Measurements from ENCODE around the gene TMEM219. TPM values are rescaled to one million over a fixed set of nuclear protein-coding genes. Genes with fewer than 3 reads are reported as not detected.
"Not testable (repeated sequence)": the region's sequence is repeated elsewhere in the genome, so short reads cannot be mapped to it uniquely, and the experiment has no call there.

The TMEM219 gene
- total RNA-seq, 1 donor from 2014 or later: 88.0 TPM

DNA sequence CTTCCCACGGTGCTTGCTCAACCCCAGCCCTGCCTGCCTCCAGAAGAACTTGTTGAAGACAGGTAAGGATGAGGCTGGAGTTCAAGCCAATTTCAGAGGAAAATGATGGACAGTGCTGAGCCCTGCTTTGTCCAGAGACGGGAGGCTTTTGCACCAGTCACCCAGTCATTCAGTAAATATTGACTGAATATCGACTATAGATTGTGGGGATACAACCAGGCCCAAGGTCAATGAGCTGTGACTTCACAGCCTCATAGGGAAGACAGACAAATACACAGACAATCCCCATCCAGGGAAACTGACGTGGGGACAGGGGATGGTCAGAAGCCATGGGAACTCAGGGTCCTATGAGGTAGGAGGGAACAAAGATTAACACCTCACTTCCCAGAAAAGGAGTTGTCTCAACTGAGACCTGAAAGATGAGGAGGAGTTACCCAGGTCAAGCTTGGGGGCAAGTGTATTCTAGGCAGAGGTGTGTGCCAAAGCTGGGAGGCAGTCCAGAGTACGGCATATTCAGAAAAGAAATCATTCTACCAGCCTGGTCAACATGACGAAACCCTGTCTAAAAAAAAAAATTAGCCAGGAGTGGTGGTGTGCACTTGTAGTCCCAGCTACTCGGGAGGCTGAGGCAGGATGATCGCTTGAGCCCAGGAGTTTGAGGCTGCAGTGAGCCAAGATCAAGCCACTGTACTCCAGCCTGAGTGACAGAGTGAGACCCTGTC, 54.8 kb downstream of the TMEM219 start:
- H3K4me1 Mint-ChIP-seq (ENCODE audit: low read depth, unreplicated experiment): peaks cover 5% of the 10 kb centered on the region
- H3K27me3 Mint-ChIP-seq (ENCODE audit: unreplicated experiment): peaks cover 6% of the 10 kb centered on the region
- H3K4me3 Mint-ChIP-seq (ENCODE audit: unreplicated experiment): no peak overlapping the region
- H3K27ac Mint-ChIP-seq (ENCODE audit: unreplicated experiment): no peak overlapping the region
- no peaks in the 10 kb centered on the region for H3K36me3 Mint-ChIP-seq (ENCODE audit: unreplicated experiment)
- H3K9me3 Mint-ChIP-seq (ENCODE audit: unreplicated experiment): no peaks in the 10 kb centered on the region
- TF ChIP-seq, protein P1, sequence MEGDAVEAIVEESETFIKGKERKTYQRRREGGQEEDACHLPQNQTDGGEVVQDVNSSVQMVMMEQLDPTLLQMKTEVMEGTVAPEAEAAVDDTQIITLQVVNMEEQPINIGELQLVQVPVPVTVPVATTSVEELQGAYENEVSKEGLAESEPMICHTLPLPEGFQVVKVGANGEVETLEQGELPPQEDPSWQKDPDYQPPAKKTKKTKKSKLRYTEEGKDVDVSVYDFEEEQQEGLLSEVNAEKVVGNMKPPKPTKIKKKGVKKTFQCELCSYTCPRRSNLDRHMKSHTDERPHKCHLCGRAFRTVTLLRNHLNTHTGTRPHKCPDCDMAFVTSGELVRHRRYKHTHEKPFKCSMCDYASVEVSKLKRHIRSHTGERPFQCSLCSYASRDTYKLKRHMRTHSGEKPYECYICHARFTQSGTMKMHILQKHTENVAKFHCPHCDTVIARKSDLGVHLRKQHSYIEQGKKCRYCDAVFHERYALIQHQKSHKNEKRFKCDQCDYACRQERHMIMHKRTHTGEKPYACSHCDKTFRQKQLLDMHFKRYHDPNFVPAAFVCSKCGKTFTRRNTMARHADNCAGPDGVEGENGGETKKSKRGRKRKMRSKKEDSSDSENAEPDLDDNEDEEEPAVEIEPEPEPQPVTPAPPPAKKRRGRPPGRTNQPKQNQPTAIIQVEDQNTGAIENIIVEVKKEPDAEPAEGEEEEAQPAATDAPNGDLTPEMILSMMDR (IDR thresholded peaks at IDR 0.05; ENCODE audit: partially characterized antibody, unreplicated experiment): no peak
- no peak for DNase-seq

DNA sequence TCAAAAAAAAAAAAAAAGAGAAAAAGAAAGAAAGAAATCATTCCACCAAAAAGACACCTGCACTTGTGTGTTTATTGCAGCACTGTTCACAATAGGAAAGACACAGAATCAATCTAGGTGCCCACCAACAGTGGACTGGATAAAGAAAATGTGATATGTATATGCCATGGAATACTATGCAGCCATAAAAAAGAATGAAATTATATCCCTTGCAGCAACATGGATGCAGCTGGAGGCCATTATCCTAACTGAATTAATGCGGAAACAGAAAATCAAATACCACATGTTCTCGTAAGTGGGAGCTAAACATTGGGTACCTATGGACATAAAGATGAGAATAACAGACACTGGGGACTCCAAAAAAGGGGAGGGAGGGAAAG, 55.4 kb downstream of the TMEM219 start:
- Mint-ChIP-seq H3K27me3 (ENCODE audit: unreplicated experiment) (peaks cover 3% of the 10 kb centered on the region), H3K9me3 (ENCODE audit: unreplicated experiment) (no peaks in the 10 kb centered on the region), H3K36me3 (ENCODE audit: unreplicated experiment) (no peaks in the 10 kb centered on the region), H3K27ac (ENCODE audit: unreplicated experiment) (no peak overlapping the region), H3K4me1 (ENCODE audit: low read depth, unreplicated experiment) (peaks cover 2% of the 10 kb centered on the region), H3K4me3 (ENCODE audit: unreplicated experiment) (no peak overlapping the region)
- DNase-seq: no peak
- TF ChIP-seq, protein P1 (IDR thresholded peaks at IDR 0.05; ENCODE audit: partially characterized antibody, unreplicated experiment): no peak

DNA sequence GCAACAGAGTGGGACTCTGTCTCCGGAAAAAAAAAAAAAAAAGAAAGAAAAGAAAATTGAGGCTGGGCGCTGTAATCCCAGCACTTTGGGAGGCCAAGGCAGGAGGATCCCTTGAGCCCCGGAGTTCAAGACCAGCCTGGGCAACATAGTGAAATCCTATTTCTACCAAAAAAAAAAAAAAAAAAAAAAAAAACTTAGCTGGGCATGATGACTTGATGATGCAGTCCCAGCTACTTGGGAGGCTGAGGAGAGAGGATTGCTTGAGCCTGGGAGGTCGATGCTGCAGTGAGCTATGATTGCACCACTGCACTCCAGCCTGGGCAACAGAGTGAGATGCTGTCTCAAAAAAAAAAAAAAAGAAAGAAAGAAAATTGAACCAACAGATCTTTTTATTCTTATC, 56.1 kb downstream of the TMEM219 start:
- not testable (repeated sequence) for H3K27ac Mint-ChIP-seq (ENCODE audit: unreplicated experiment); H3K4me1 Mint-ChIP-seq (ENCODE audit: low read depth, unreplicated experiment); H3K36me3 Mint-ChIP-seq (ENCODE audit: unreplicated experiment); H3K9me3 Mint-ChIP-seq (ENCODE audit: unreplicated experiment); H3K27me3 Mint-ChIP-seq (ENCODE audit: unreplicated experiment); DNase-seq; H3K4me3 Mint-ChIP-seq (ENCODE audit: unreplicated experiment)

DNA sequence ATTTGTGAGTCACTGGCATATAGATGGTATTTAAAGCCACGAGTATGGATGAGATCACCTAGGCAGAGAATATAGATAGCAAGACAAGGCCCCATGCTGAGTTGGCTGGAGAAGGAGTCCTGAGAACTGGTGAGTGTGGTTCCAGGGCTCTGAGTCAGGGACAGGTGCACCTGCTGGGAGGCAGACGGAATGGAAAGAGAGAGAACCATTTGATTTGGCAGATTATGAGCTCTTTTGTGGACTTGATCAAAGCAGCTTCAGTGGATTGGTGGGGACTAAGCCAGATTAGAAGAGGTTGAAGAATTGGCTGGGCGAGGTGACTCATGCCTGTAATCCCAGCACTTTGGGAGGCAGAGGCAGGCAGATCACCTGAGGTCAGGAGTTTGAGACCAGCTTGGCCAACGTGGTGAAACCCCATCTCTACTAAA, 56.9 kb downstream of the TMEM219 start:
- TF ChIP-seq, protein P1 (IDR thresholded peaks at IDR 0.05; ENCODE audit: partially characterized antibody, unreplicated experiment): no peak
- Mint-ChIP-seq H3K4me3 (ENCODE audit: unreplicated experiment) (no peak overlapping the region), H3K36me3 (ENCODE audit: unreplicated experiment) (no peaks in the 10 kb centered on the region), H3K27me3 (ENCODE audit: unreplicated experiment) (peaks cover 3% of the 10 kb centered on the region), H3K27ac (ENCODE audit: unreplicated experiment) (no peak overlapping the region), H3K9me3 (ENCODE audit: unreplicated experiment) (no peaks in the 10 kb centered on the region), H3K4me1 (ENCODE audit: low read depth, unreplicated experiment) (peaks cover 2% of the 10 kb centered on the region)
- DNase-seq: no peak

Other genes starting within 250 kb of the TMEM219 start
- not detected for gene C16orf54, start 216.1 kb upstream of the TMEM219 start, total RNA-seq (ENCODE audit: unreplicated experiment)
- gene ZG16, start 183.8 kb upstream of the TMEM219 start, total RNA-seq (ENCODE audit: unreplicated experiment): not detected
- 31.9 TPM for gene KIF22, start 171.3 kb upstream of the TMEM219 start, total RNA-seq (ENCODE audit: unreplicated experiment)
- gene MAZ, start 155.6 kb upstream of the TMEM219 start, total RNA-seq (ENCODE audit: unreplicated experiment): 369 TPM
- gene PRRT2, start 149.9 kb upstream of the TMEM219 start, total RNA-seq (ENCODE audit: unreplicated experiment): 91.0 TPM
- gene PAGR1, start 145.9 kb upstream of the TMEM219 start, total RNA-seq (ENCODE audit: unreplicated experiment): 110 TPM
- gene MVP, start 141.6 kb upstream of the TMEM219 start, total RNA-seq (ENCODE audit: unreplicated experiment): 82.7 TPM
- gene CDIPT, start 98.9 kb upstream of the TMEM219 start, total RNA-seq (ENCODE audit: unreplicated experiment): 71.0 TPM
- gene SEZ6L2, start 62.5 kb upstream of the TMEM219 start, total RNA-seq (ENCODE audit: unreplicated experiment): 176 TPM
- 56.4 TPM for gene ASPHD1, start 61.6 kb upstream of the TMEM219 start, total RNA-seq (ENCODE audit: unreplicated experiment)
- 18.4 TPM for gene KCTD13, start 35.9 kb upstream of the TMEM219 start, total RNA-seq (ENCODE audit: unreplicated experiment)
- gene TAOK2, start 11.8 kb downstream of the TMEM219 start, total RNA-seq (ENCODE audit: unreplicated experiment): 58.5 TPM
- 12.2 TPM for gene HIRIP3, start 33.5 kb downstream of the TMEM219 start, total RNA-seq (ENCODE audit: unreplicated experiment)
- gene INO80E, start 34.2 kb downstream of the TMEM219 start, total RNA-seq (ENCODE audit: unreplicated experiment): 71.4 TPM
- gene DOC2A, start 48.9 kb downstream of the TMEM219 start, total RNA-seq (ENCODE audit: unreplicated experiment): 4.2 TPM
- gene C16orf92, start 61.1 kb downstream of the TMEM219 start, total RNA-seq (ENCODE audit: unreplicated experiment): not detected
- gene TLCD3B, start 69.2 kb downstream of the TMEM219 start, total RNA-seq (ENCODE audit: unreplicated experiment): 253 TPM
- gene ALDOA, start 103.7 kb downstream of the TMEM219 start, total RNA-seq (ENCODE audit: unreplicated experiment): 437 TPM
- gene PPP4C, start 113.9 kb downstream of the TMEM219 start, total RNA-seq (ENCODE audit: unreplicated experiment): 124 TPM
- gene TBX6, start 129.8 kb downstream of the TMEM219 start, total RNA-seq (ENCODE audit: unreplicated experiment): 0.86 TPM
- gene YPEL3, start 134.1 kb downstream of the TMEM219 start, total RNA-seq (ENCODE audit: unreplicated experiment): 57.9 TPM
- 4.9 TPM for gene GDPD3, start 151.5 kb downstream of the TMEM219 start, total RNA-seq (ENCODE audit: unreplicated experiment)
- gene MAPK3, start 161.1 kb downstream of the TMEM219 start, total RNA-seq (ENCODE audit: unreplicated experiment): 63.0 TPM
- gene CORO1A, start 221.5 kb downstream of the TMEM219 start, total RNA-seq (ENCODE audit: unreplicated experiment): 75.2 TPM
- gene BOLA2B, start 231.6 kb downstream of the TMEM219 start, total RNA-seq (ENCODE audit: unreplicated experiment): 74.6 TPM
- 16.6 TPM for gene SLX1A, start 231.8 kb downstream of the TMEM219 start, total RNA-seq (ENCODE audit: unreplicated experiment)
- 15.8 TPM for gene SULT1A3, start 237.2 kb downstream of the TMEM219 start, total RNA-seq (ENCODE audit: unreplicated experiment)

Measured in glutamatergic neuron (in vitro differentiated cells).